HCT116 (cell line): ENCODE results near the gene SLC66A3. TPM values are rescaled to one million over a fixed set of nuclear protein-coding genes. Genes with fewer than 3 reads are reported as not detected.

ENCODE experiments used
- ATAC-seq: fragments of 200-7000 bp; cut with Tn5 transposase; 2 replicates; pipeline ENCODE4 v1.9.1; 2020; ENCODE audit warnings: mild to moderate bottlenecking, moderate library complexity
- BruUV-seq: library from RNA; stranded (reverse); fragments of 400-500 nt; replicated peaks from 2 replicates; lab custom pipeline; 2021; lab: Mats Ljungman, UMichigan
- CTCF ChIA-PET: fragments of 300-600 bp; sonication (Branson Sonifier 250); formaldehyde crosslinking; loops from one replicate; lab custom pipeline; 2021; ENCODE audit warnings: antibody characterized with exemption; lab: Charles Lee
- POLR2A ChIA-PET: fragments of 300-600, 350-600 bp; sonication (Branson Sonifier 250); formaldehyde crosslinking; loops from one replicate; lab custom pipeline; 2021; ENCODE audit warnings: antibody characterized with exemption; lab: Charles Lee
- RAD21 ChIA-PET, 2 experiments: fragments of 300-600 bp; sonication (Branson Sonifier 250); formaldehyde crosslinking; loops; one replicate each; lab custom pipeline; 2023; ENCODE audit warnings: low total read pairs in 2 of 2; ENCODE audit not compliant: uncharacterized antibody in 2 of 2, unreplicated experiment in 2 of 2, low non-redundant PET in 1 of 2; lab: Charles Lee
- DNase-seq: peaks from one replicate; pipeline ENCODE4 v3.0.0-alpha.2; 2010; ENCODE audit warnings: low read depth, low spot score
- H2AFZ ChIP-seq: fragments of 200-600 bp; shearing (Covaris generic), sonication (generic); 2 replicates; pipeline ENCODE4 v1.6.1; 2017; ENCODE audit warnings: low read depth, mixed run types, mixed read lengths, antibody characterized with exemption, low read length; ENCODE audit not compliant: poor library complexity, severe bottlenecking
- H3K27ac ChIP-seq: 2 replicates; pipeline ENCODE4 v1.5.1; 2012; ENCODE audit warnings: low read depth, low read length
- H3K27me3 ChIP-seq: fragments of 200-600 bp; sonication (generic); 2 replicates; pipeline ENCODE4 v1.6.1; 2016; ENCODE audit warnings: mixed run types, low read length, mixed read lengths; ENCODE audit not compliant: insufficient read depth
- H3K36me3 ChIP-seq, 2 experiments: fragments of 200-500 bp in 1 of 2; fragments of 200-600 bp in 1 of 2; sonication (Bioruptor generic) in 1 of 2; sonication (generic) in 1 of 2; 2 replicates each; pipeline versions ENCODE4 v1.5.1 to v1.6.1; 2014 to 2016; ENCODE audit warnings: low read length in 2 of 2, inconsistent platforms in 1 of 2, mixed read lengths in 1 of 2, mixed run types in 1 of 2; ENCODE audit not compliant: insufficient read depth in 2 of 2, control insufficient read depth in 1 of 2
- H3K4me1 ChIP-seq, 2 experiments: fragments of 200-600 bp in 1 of 2; sonication (generic) in 1 of 2; 2 replicates each; pipeline versions ENCODE4 v1.5.1 to v1.6.1; 2012 to 2017; ENCODE audit warnings: low read length in 2 of 2, inconsistent platforms in 1 of 2, mild to moderate bottlenecking in 1 of 2, mixed read lengths in 1 of 2, mixed run types in 1 of 2, moderate library complexity in 1 of 2; ENCODE audit not compliant: insufficient read depth in 2 of 2, control insufficient read depth in 1 of 2
- H3K4me2 ChIP-seq: fragments of 200-600 bp; sonication (generic); 2 replicates; pipeline ENCODE4 v1.6.1; 2017; ENCODE audit warnings: mixed run types, low read length, mixed read lengths
- H3K4me3 ChIP-seq, 2 experiments: fragments of 200-600 bp in 1 of 2; sonication (generic) in 1 of 2; replicated peaks in 1 of 2; 2 replicates each; pipeline ENCODE4 v1.5.1; 2011 to 2016; ENCODE audit warnings: low read length in 2 of 2, control low read depth in 1 of 2, low read depth in 1 of 2, mild to moderate bottlenecking in 1 of 2, mixed read lengths in 1 of 2, mixed run types in 1 of 2
- H3K79me2 ChIP-seq: fragments of 200-600 bp; sonication (generic); 2 replicates; pipeline ENCODE4 v1.6.1; 2017; ENCODE audit warnings: mild to moderate bottlenecking, mixed run types, low read length, moderate library complexity, mixed read lengths; ENCODE audit not compliant: insufficient read depth
- H3K9ac ChIP-seq: fragments of 200-600 bp; sonication (generic); 2 replicates; pipeline ENCODE4 v1.6.1; 2016; ENCODE audit warnings: low read length, mixed read lengths
- H3K9me2 ChIP-seq: fragments of 200-600 bp; sonication (generic), shearing (Covaris generic); 2 replicates; pipeline ENCODE4 v1.6.1; 2017; ENCODE audit warnings: mixed run types, mild to moderate bottlenecking, moderate library complexity; ENCODE audit not compliant: insufficient read depth
- H3K9me3 ChIP-seq, 2 experiments: fragments of 200-500 bp in 1 of 2; fragments of 200-600 bp in 1 of 2; sonication (Bioruptor generic) in 1 of 2; sonication (generic) in 1 of 2; 2 replicates each; pipeline ENCODE4 v1.6.1; 2014 to 2017; ENCODE audit warnings: low read length in 2 of 2, mixed read lengths in 2 of 2, inconsistent platforms in 1 of 2, low read depth in 1 of 2, mild to moderate bottlenecking in 1 of 2, mixed run types in 1 of 2, moderate library complexity in 1 of 2; ENCODE audit not compliant: control insufficient read depth in 1 of 2, insufficient read depth in 1 of 2
- H4K20me1 ChIP-seq: fragments of 200-600 bp; sonication (generic), shearing (Covaris generic); 2 replicates; pipeline ENCODE4 v1.6.1; 2017; ENCODE audit warnings: mixed run types, mild to moderate bottlenecking, moderate library complexity; ENCODE audit not compliant: insufficient read depth
- CBX3 ChIP-seq: IDR thresholded peaks from 2 replicates; pipeline ENCODE4 v1.6.1; 2012; ENCODE audit warnings: low read depth
- ELF1 ChIP-seq: IDR thresholded peaks from 2 replicates; pipeline ENCODE4 v1.6.1; 2012; ENCODE audit warnings: low read depth, borderline replicate concordance
- POLR2AphosphoS5 ChIP-seq: IDR thresholded peaks from 2 replicates; pipeline ENCODE4 v1.6.1; 2011; ENCODE audit warnings: mild to moderate bottlenecking, low read depth, low read length, moderate library complexity
- YY1 ChIP-seq: IDR thresholded peaks from 2 replicates; pipeline ENCODE4 v1.6.1; 2011; ENCODE audit warnings: low read length, low read depth, moderate library complexity, mild to moderate bottlenecking; ENCODE audit not compliant: insufficient replicate concordance; ENCODE audit errors: extremely low read depth
- intact Hi-C: fragments of 100-400 bp; cut with micrococcal nuclease; formaldehyde crosslinking; loops from 2 replicates; pipeline ENCODE4 v1.10.0; 2022
- total RNA-seq: library from RNA; stranded (reverse); gene quantifications from one replicate; pipeline ENCODE4 v1.2.1, GENCODE V29; 2021; ENCODE audit not compliant: unreplicated experiment
- TF ChIP-seq, protein P1 (sequence below), 3 experiments: fragments of 200-600 bp in 1 of 3; sonication (generic) in 1 of 3; IDR thresholded peaks in 2 of 3; conservative IDR thresholded peaks in 1 of 3; 2 replicates each; pipeline ENCODE4 v1.5.1; 2012 to 2017; ENCODE audit warnings: low read depth in 2 of 3, low read length in 2 of 3, antibody characterized with exemption in 1 of 3, borderline replicate concordance in 1 of 3, control low read depth in 1 of 3, mild to moderate bottlenecking in 1 of 3, mixed read lengths in 1 of 3, mixed run types in 1 of 3, moderate library complexity in 1 of 3; ENCODE audit not compliant: insufficient read depth in 1 of 3

SLC66A3 gene
- total RNA-seq, 1 experiment from 2014 or later: 15.9 TPM

DNA sequence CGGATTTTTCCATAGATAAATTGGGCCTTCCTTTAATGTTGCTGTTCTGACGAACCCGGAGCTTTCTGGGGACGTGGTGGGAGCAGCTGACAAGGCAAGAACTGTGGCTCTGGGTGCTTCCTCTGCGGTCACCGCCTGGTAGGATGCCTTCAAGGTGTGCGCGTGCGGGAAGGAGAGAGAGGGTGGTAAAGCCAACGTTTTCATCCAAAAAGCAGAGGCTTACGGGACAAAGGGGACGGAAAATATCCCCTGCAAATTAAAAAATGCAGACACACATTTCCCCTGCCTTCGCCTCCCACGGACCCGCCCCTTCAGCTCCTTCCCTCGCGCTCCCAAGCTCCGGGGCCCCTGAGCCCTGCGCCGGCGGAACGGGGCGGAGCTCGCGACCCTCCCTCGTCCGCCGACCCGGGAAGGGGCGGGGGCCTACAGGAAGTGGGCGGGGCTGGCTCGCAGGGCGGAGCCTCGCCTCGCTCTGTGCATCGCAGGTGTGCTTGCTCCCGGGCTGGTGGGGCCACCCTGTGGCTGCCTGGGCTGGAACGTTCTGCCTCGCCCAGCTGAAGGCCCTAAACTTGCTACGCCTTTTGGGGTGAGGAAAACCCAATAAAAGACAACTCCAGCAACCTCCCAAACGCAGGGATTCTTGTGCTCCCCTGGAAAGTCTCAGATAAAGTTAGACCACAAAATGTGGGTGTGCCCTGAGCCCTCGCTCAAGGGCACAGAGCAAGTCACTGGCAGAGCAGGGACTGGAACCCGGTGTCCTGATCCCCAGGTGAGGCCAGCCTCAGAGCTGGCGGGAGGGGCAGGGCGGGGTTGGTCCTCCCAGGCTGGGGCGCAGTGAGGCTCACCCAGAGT is 25.4 kb upstream of the SLC66A3 start:
- Histone ChIP-seq H3K9me3 (no peaks in the 10 kb centered on the region), H3K9ac (peak overlapping the region; percentile 61), H2AFZ (peak overlapping the region; percentile 90), H3K4me3 (peak overlapping the region; percentile 33 to 54), H3K9me2 (no peaks in the 10 kb centered on the region), H3K79me2 (no peaks in the 10 kb centered on the region), H4K20me1 (no peaks in the 10 kb centered on the region), H3K27me3 (no peaks in the 10 kb centered on the region), H3K36me3 (no peaks in the 10 kb centered on the region), H3K27ac (peak overlapping the region; percentile 39), H3K4me2 (peak overlapping the region; percentile 89), H3K4me1 (peaks cover 9 to 41% of the 10 kb centered on the region in 2 experiments)
- DNase-seq (peak; percentile 65), ATAC-seq (peak; percentile 90)
- POLR2A ChIA-PET: interaction anchor here (1.1 to 2.4 kb wide), 3 partner anchors 295 to 299 kb away, joined by 4 to 10 read pairs (median 6); no protein-coding TSS in a partner anchor
- BruUV-seq: TSS peak; percentile 86
- RAD21 ChIA-PET: interaction anchor here (0.6 to 2.6 kb wide), 5 partner anchors 18 to 463 kb away, joined by 3 to 7 read pairs (median 5); no protein-coding TSS in a partner anchor
- peak; percentile 26 for TF ChIP-seq YY1
- TF ChIP-seq POLR2AphosphoS5: peak; percentile 69
- no peak for TF ChIP-seq ELF1
- TF ChIP-seq, protein P1, sequence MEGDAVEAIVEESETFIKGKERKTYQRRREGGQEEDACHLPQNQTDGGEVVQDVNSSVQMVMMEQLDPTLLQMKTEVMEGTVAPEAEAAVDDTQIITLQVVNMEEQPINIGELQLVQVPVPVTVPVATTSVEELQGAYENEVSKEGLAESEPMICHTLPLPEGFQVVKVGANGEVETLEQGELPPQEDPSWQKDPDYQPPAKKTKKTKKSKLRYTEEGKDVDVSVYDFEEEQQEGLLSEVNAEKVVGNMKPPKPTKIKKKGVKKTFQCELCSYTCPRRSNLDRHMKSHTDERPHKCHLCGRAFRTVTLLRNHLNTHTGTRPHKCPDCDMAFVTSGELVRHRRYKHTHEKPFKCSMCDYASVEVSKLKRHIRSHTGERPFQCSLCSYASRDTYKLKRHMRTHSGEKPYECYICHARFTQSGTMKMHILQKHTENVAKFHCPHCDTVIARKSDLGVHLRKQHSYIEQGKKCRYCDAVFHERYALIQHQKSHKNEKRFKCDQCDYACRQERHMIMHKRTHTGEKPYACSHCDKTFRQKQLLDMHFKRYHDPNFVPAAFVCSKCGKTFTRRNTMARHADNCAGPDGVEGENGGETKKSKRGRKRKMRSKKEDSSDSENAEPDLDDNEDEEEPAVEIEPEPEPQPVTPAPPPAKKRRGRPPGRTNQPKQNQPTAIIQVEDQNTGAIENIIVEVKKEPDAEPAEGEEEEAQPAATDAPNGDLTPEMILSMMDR (IDR thresholded peaks at IDR 0.05 in 2 of 3, conservative IDR thresholded peaks at IDR 0.05 in 1 of 3; ENCODE audit: borderline replicate concordance in 1 of 3, insufficient read depth in 1 of 3, low read depth in 2 of 3, low read length in 2 of 3): peak in 2 of 3 experiments; percentile 63 to 66; a peak in 4 of 6 replicates
- no peak for TF ChIP-seq CBX3
- CTCF ChIA-PET: interaction anchor here (0.8 to 5.3 kb wide), 8 partner anchors 220 to 457 kb away, joined by 3 to 102 read pairs (median 4); no protein-coding TSS in a partner anchor
- intact Hi-C loops: loop anchor here (1.0 to 5.0 kb wide), 4 partner anchors 298 to 552 kb away; partner anchors contain the start of gene E2F6
